ENCODE measurements around the gene CPLX1.

CPLX1 gene

GRCh38 chr4:854356-854755 is 28.4 kb upstream of the CPLX1 start:
- DNase-seq, result no peak

- no peak for DNase-seq
Observed at GRCh38 chr4:853416-853781, 27.5 kb upstream of the CPLX1 start.

GRCh38 chr4:851701-852430 is 25.9 kb upstream of the CPLX1 start:
- DNase-seq, result no peak

- DNase-seq, result no peak
Observed at GRCh38 chr4:850323-850945, 24.5 kb upstream of the CPLX1 start.

GRCh38 chr4:849478-850175 is 23.7 kb upstream of the CPLX1 start:
- no peak for DNase-seq

- no peak for DNase-seq
Observed at GRCh38 chr4:848803-849477, 23.0 kb upstream of the CPLX1 start.

- no peak for DNase-seq
Observed at GRCh38 chr4:848307-848691, 22.4 kb upstream of the CPLX1 start.

- DNase-seq, result no peak
Observed at GRCh38 chr4:845836-846251, 19.9 kb upstream of the CPLX1 start.

GRCh38 chr4:845233-845835 is 19.4 kb upstream of the CPLX1 start:
- DNase-seq, result no peak

GRCh38 chr4:844752-845232 is 18.9 kb upstream of the CPLX1 start:
- no peak for DNase-seq

- no peak for DNase-seq
Observed at GRCh38 chr4:839675-840443, 13.9 kb upstream of the CPLX1 start.

- no peak for DNase-seq
Observed at GRCh38 chr4:837772-838171, 11.8 kb upstream of the CPLX1 start.

- no peak for DNase-seq
Observed at GRCh38 chr4:836750-837301, 10.9 kb upstream of the CPLX1 start.

- DNase-seq, result no peak
Observed at GRCh38 chr4:836003-836511, 10.1 kb upstream of the CPLX1 start.

GRCh38 chr4:835148-836002 is 9.4 kb upstream of the CPLX1 start:
- DNase-seq, result no peak

- DNase-seq, result no peak
Observed at GRCh38 chr4:834368-835147, 8.6 kb upstream of the CPLX1 start.

GRCh38 chr4:833731-834367 is 7.9 kb upstream of the CPLX1 start:
- no peak for DNase-seq

- no peak for DNase-seq
Observed at GRCh38 chr4:833156-833555, 7.2 kb upstream of the CPLX1 start.

GRCh38 chr4:832536-832935 is 6.6 kb upstream of the CPLX1 start:
- no peak for DNase-seq

Measured in KG1 (cell line).